ENCODE measurements around the gene FOXD2. TPM values are rescaled to one million over a fixed set of nuclear protein-coding genes. Genes with fewer than 3 reads are reported as not detected.
A peak's percentile ranks its signal among the peaks of the same experiment; 100 is the strongest.
"Not testable (repeated sequence)": the region's sequence is repeated elsewhere in the genome, so short reads cannot be mapped to it uniquely, and the experiment has no call there.

FOXD2 gene
- total and polyA plus RNA-seq, 4 donors = 0.38 to 4.2 (median 2.1) TPM

- Histone ChIP-seq H3K27me3 (ENCODE audit: control insufficient read depth in 1 of 2, insufficient read depth in 2 of 2, low read length in 1 of 2) (no peaks in the 10 kb centered on the region), H3K4me3 (ENCODE audit: low read length in 2 of 2) (no peak overlapping the region)
Measured at GRCh38 chr1:47448462-47449222, 10.8 kb downstream of the FOXD2 start.

DNA sequence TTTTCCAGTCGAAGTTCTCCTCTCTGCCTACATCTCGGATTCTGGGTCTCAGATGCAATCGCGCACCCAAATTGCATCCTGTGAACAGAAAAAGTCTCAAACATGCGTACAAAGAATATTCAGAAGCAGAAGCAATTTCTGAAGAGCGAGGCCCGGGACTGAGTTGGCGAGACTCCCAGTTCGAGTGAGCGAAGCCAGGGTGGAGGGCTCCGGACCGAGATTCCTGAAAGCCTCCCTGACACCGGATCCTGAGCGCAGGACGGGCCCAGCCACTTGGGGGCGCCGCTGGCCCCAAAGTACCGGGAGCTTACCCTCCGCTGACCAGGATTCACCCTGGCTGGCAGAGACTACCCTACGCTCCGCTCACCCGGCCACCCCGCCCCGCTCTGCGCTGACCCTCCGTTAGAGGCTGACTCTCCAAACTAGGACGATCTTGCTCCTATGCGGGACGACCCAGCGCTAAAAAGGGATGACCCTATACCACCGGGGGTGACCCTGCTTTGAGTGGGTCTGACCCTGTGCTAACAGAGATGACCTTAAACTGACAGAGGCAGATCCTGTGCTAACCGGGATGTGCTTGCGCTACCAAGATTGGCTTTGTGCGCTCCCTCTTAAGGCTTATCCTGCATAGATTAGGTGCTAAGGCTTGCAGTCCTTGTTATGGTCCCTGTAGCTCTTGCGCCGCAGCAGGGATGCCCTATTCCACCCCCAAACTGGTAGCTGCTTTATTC, 12.1 kb downstream of the FOXD2 start:
- no peaks in the 10 kb centered on the region for H3K9me3 ChIP-seq (ENCODE audit: control insufficient read depth, low read length)
- 69 to 73% methylated on average over 36 of the region's 36 CpGs for WGBS, 2 donors
- intact Hi-C loops (cut with DNase I) = no loop called here
- H3K36me3 ChIP-seq (ENCODE audit: control insufficient read depth in 1 of 2, insufficient read depth in 2 of 2, low read length in 1 of 2) = no peaks in the 10 kb centered on the region
- ATAC-seq (ENCODE audit: low FRiP score) (peak; percentile 40), DNase-seq (no peak)
- H3K4me1 ChIP-seq (ENCODE audit: control insufficient read depth in 1 of 2, insufficient read depth in 2 of 2, low read length in 2 of 2) = no peaks in the 10 kb centered on the region
- no peaks in the 10 kb centered on the region for H3K27me3 ChIP-seq (ENCODE audit: control insufficient read depth in 1 of 2, insufficient read depth in 2 of 2, low read length in 1 of 2)
- H3K4me3 ChIP-seq (ENCODE audit: low read length in 2 of 2) = no peak overlapping the region
- H3K27ac ChIP-seq (ENCODE audit: low read depth in 1 of 2, low read length in 2 of 2) = no peak overlapping the region

More at GRCh38 chr1:47448462-47449222, 10.8 kb downstream of the FOXD2 start:
- 45 to 47% methylated on average over 4 of the region's 4 CpGs for WGBS, 2 donors
- H3K9me3 ChIP-seq (ENCODE audit: control insufficient read depth, low read length) = no peaks in the 10 kb centered on the region
- intact Hi-C loops (cut with DNase I) = no loop called here
- no peak for ATAC-seq (ENCODE audit: low FRiP score)
- H3K27ac ChIP-seq (ENCODE audit: low read depth in 1 of 2, low read length in 2 of 2) = no peak overlapping the region
- DNase-seq = peak in 1 of 2 donors; percentile 34
- no peaks in the 10 kb centered on the region for H3K36me3 ChIP-seq (ENCODE audit: control insufficient read depth in 1 of 2, insufficient read depth in 2 of 2, low read length in 1 of 2)
- no peaks in the 10 kb centered on the region for H3K4me1 ChIP-seq (ENCODE audit: control insufficient read depth in 1 of 2, insufficient read depth in 2 of 2, low read length in 2 of 2)

DNA sequence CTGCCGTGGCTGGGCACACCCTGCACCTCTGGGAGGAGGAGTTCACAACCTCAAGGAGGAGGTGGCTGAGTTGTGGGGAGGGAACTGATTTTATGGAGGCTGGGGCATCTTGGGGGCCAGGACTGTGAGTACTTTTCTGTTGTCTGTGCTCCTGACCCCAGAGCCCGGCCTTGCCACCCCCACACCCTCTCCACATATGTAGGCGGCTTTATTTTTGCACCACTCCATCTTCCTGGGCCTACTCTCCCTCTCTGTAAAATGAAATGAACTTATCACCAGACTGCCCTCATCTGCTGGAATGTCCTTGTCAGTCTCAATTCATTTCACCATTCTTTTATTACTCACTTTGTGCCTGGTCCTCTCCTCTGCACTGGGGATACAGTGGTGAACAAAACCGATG, 12.8 kb downstream of the FOXD2 start:
- H3K27ac ChIP-seq (ENCODE audit: low read depth in 1 of 2, low read length in 2 of 2) = no peak overlapping the region
- H3K4me1 ChIP-seq (ENCODE audit: control insufficient read depth in 1 of 2, insufficient read depth in 2 of 2, low read length in 2 of 2) = no peaks in the 10 kb centered on the region
- ATAC-seq (ENCODE audit: low FRiP score) (no peak), DNase-seq (no peak)
- no peaks in the 10 kb centered on the region for H3K36me3 ChIP-seq (ENCODE audit: control insufficient read depth in 1 of 2, insufficient read depth in 2 of 2, low read length in 1 of 2)
- H3K27me3 ChIP-seq (ENCODE audit: control insufficient read depth in 1 of 2, insufficient read depth in 2 of 2, low read length in 1 of 2) = no peaks in the 10 kb centered on the region
- intact Hi-C loops (cut with DNase I) = no loop called here
- H3K9me3 ChIP-seq (ENCODE audit: control insufficient read depth, low read length) = no peaks in the 10 kb centered on the region
- WGBS, 2 donors = 91 to 93% methylated on average over 4 of the region's 4 CpGs
- no peak overlapping the region for H3K4me3 ChIP-seq (ENCODE audit: low read length in 2 of 2)

GRCh38 chr1:47452426-47452825, 14.6 kb downstream of the FOXD2 start:
- WGBS, 2 donors = 92 to 96% methylated on average over 1 of the region's 1 CpG
- ATAC-seq (ENCODE audit: low FRiP score) (no peak), DNase-seq (no peak)
- Histone ChIP-seq H3K36me3 (ENCODE audit: control insufficient read depth in 1 of 2, insufficient read depth in 2 of 2, low read length in 1 of 2) (no peaks in the 10 kb centered on the region), H3K27ac (ENCODE audit: low read depth in 1 of 2, low read length in 2 of 2) (no peak overlapping the region), H3K4me3 (ENCODE audit: low read length in 2 of 2) (no peak overlapping the region), H3K4me1 (ENCODE audit: control insufficient read depth in 1 of 2, insufficient read depth in 2 of 2, low read length in 2 of 2) (no peaks in the 10 kb centered on the region), H3K9me3 (ENCODE audit: control insufficient read depth, low read length) (no peaks in the 10 kb centered on the region), H3K27me3 (ENCODE audit: control insufficient read depth in 1 of 2, insufficient read depth in 2 of 2, low read length in 1 of 2) (no peaks in the 10 kb centered on the region)
- intact Hi-C loops (cut with DNase I) = no loop called here

GRCh38 chr1:47453910-47454309, 16.1 kb downstream of the FOXD2 start:
- DNase-seq; H3K27ac ChIP-seq (ENCODE audit: low read depth in 1 of 2, low read length in 2 of 2); H3K27me3 ChIP-seq (ENCODE audit: control insufficient read depth in 1 of 2, insufficient read depth in 2 of 2, low read length in 1 of 2); H3K4me3 ChIP-seq (ENCODE audit: low read length in 2 of 2); ATAC-seq (ENCODE audit: low FRiP score); H3K9me3 ChIP-seq (ENCODE audit: control insufficient read depth, low read length); intact Hi-C loops (cut with DNase I); H3K36me3 ChIP-seq (ENCODE audit: control insufficient read depth in 1 of 2, insufficient read depth in 2 of 2, low read length in 1 of 2); H3K4me1 ChIP-seq (ENCODE audit: control insufficient read depth in 1 of 2, insufficient read depth in 2 of 2, low read length in 2 of 2): not testable (repeated sequence)
- 89% methylated on average over 2 of the region's 2 CpGs for WGBS, 2 donors

DNA sequence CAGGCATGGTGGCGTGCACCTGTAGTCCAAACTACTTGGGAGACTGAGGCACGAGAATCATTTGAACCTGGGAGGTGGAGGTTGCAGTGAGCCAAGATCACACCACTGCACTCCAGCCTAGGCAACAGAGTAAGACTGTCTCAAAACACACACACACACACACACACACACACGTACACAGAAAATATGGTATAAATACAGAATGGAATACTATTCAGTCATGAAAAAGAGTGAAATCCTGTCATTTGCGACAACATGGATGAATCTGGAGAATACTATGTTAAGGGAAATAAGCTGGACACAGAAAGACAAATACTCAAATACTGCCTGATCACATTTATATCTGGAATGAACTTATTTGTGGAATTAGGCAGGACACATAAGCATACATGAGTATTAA, 18.4 kb downstream of the FOXD2 start:
- Histone ChIP-seq H3K4me3 (ENCODE audit: low read length in 2 of 2) (no peak overlapping the region), H3K27ac (ENCODE audit: low read depth in 1 of 2, low read length in 2 of 2) (no peak overlapping the region), H3K9me3 (ENCODE audit: control insufficient read depth, low read length) (no peaks in the 10 kb centered on the region), H3K4me1 (ENCODE audit: control insufficient read depth in 1 of 2, insufficient read depth in 2 of 2, low read length in 2 of 2) (no peaks in the 10 kb centered on the region), H3K36me3 (ENCODE audit: control insufficient read depth in 1 of 2, insufficient read depth in 2 of 2, low read length in 1 of 2) (no peaks in the 10 kb centered on the region), H3K27me3 (ENCODE audit: control insufficient read depth in 1 of 2, insufficient read depth in 2 of 2, low read length in 1 of 2) (no peaks in the 10 kb centered on the region)
- ATAC-seq (ENCODE audit: low FRiP score) = no peak
- intact Hi-C loops (cut with DNase I) = no loop called here
- DNase-seq = no peak
- WGBS, 2 donors = 73 to 88% methylated on average over 4 of the region's 4 CpGs

DNA sequence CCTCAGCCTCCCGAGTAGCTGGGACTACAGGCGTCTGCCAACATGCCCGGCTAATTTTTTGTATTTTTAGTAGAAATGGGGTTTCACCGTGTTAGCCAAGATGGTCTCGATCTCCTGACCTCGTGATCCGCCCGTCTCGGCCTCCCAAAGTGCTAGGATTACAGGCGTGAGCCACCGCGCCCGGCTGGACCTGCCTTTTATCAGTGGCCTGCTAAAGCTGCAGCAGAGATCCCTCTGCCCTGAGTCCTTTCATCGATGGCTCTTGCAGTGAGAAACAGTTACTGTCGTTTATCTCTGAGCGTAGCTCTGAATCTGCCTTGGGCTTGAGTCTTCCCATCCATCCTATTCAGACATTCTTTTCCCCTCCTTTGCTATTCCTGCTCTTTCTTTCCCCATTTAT, 19.7 kb downstream of the FOXD2 start:
- H3K27me3 ChIP-seq (ENCODE audit: control insufficient read depth in 1 of 2, insufficient read depth in 2 of 2, low read length in 1 of 2); ATAC-seq (ENCODE audit: low FRiP score); H3K9me3 ChIP-seq (ENCODE audit: control insufficient read depth, low read length); intact Hi-C loops (cut with DNase I); H3K4me1 ChIP-seq (ENCODE audit: control insufficient read depth in 1 of 2, insufficient read depth in 2 of 2, low read length in 2 of 2); H3K4me3 ChIP-seq (ENCODE audit: low read length in 2 of 2); DNase-seq; H3K36me3 ChIP-seq (ENCODE audit: control insufficient read depth in 1 of 2, insufficient read depth in 2 of 2, low read length in 1 of 2); H3K27ac ChIP-seq (ENCODE audit: low read depth in 1 of 2, low read length in 2 of 2): not testable (repeated sequence)
- 92 to 96% methylated on average over 15 of the region's 16 CpGs for WGBS, 2 donors

GRCh38 chr1:47459253-47459788, 21.5 kb downstream of the FOXD2 start:
- Histone ChIP-seq H3K9me3 (ENCODE audit: control insufficient read depth, low read length) (no peaks in the 10 kb centered on the region), H3K4me1 (ENCODE audit: control insufficient read depth in 1 of 2, insufficient read depth in 2 of 2, low read length in 2 of 2) (no peaks in the 10 kb centered on the region), H3K36me3 (ENCODE audit: control insufficient read depth in 1 of 2, insufficient read depth in 2 of 2, low read length in 1 of 2) (no peaks in the 10 kb centered on the region), H3K27ac (ENCODE audit: low read depth in 1 of 2, low read length in 2 of 2) (no peak overlapping the region), H3K4me3 (ENCODE audit: low read length in 2 of 2) (no peak overlapping the region), H3K27me3 (ENCODE audit: control insufficient read depth in 1 of 2, insufficient read depth in 2 of 2, low read length in 1 of 2) (no peaks in the 10 kb centered on the region)
- intact Hi-C loops (cut with DNase I) = no loop called here
- 42% methylated on average over 11 of the region's 11 CpGs for WGBS, 2 donors
- ATAC-seq (ENCODE audit: low FRiP score) = no peak
- DNase-seq = no peak

GRCh38 chr1:47460040-47460439, 22.2 kb downstream of the FOXD2 start:
- Histone ChIP-seq H3K36me3 (ENCODE audit: control insufficient read depth in 1 of 2, insufficient read depth in 2 of 2, low read length in 1 of 2) (no peaks in the 10 kb centered on the region), H3K27ac (ENCODE audit: low read depth in 1 of 2, low read length in 2 of 2) (no peak overlapping the region), H3K4me3 (ENCODE audit: low read length in 2 of 2) (no peak overlapping the region), H3K4me1 (ENCODE audit: control insufficient read depth in 1 of 2, insufficient read depth in 2 of 2, low read length in 2 of 2) (no peaks in the 10 kb centered on the region), H3K9me3 (ENCODE audit: control insufficient read depth, low read length) (no peaks in the 10 kb centered on the region), H3K27me3 (ENCODE audit: control insufficient read depth in 1 of 2, insufficient read depth in 2 of 2, low read length in 1 of 2) (no peaks in the 10 kb centered on the region)
- ATAC-seq (ENCODE audit: low FRiP score) (no peak), DNase-seq (no peak)
- 15 to 20% methylated on average over 5 of the region's 5 CpGs for whole genome bisulfite sequencing, 2 donors
- intact Hi-C loops (cut with DNase I) = no loop called here
